PFSK-1 (cell line): Measurements from ENCODE around the gene GLIS1.

Experiments
- FOXP2 ChIP-seq: optimal IDR thresholded peaks from 2 replicates; pipeline ENCODE3; 2011; ENCODE audit warnings: borderline replicate concordance, control low read depth, inconsistent platforms; ENCODE audit not compliant: insufficient read depth; ENCODE audit errors: extremely low read length, extremely low read depth
- POLR2AphosphoS5 ChIP-seq: IDR thresholded peaks from 2 replicates; pipeline ENCODE4 v1.6.1; 2012; ENCODE audit warnings: low read depth, mild to moderate bottlenecking, control low read depth, low read length, moderate library complexity
- REST ChIP-seq, 2 experiments: IDR thresholded peaks; 2 replicates each; pipeline versions ENCODE4 v1.6.1 to v1.8.0; 2011 to 2012; ENCODE audit warnings: low read depth in 2 of 2, low read length in 2 of 2, control low read depth in 1 of 2, inconsistent platforms in 1 of 2, mild to moderate bottlenecking in 1 of 2, moderate library complexity in 1 of 2; ENCODE audit not compliant: insufficient read depth in 1 of 2
- SIN3A ChIP-seq: IDR thresholded peaks from 2 replicates; pipeline ENCODE4 v1.6.1; 2012; ENCODE audit warnings: mild to moderate bottlenecking, low read length, moderate library complexity, borderline replicate concordance; ENCODE audit not compliant: insufficient read depth
- TAF1 ChIP-seq: IDR thresholded peaks from 2 replicates; pipeline ENCODE4 v1.6.1; 2012; ENCODE audit warnings: low read length, control low read depth, borderline replicate concordance; ENCODE audit not compliant: insufficient read depth

The GLIS1 gene

GRCh38 chr1:53506355-53507050 lies 232.5 kb downstream of the GLIS1 start:
- no peak for TF ChIP-seq POLR2AphosphoS5

GRCh38 chr1:53505891-53506290 lies 233.1 kb downstream of the GLIS1 start:
- TF ChIP-seq SIN3A (no peak), TAF1 (no peak), FOXP2 (no peak), REST (IDR thresholded peaks at IDR 0.05; ENCODE audit: insufficient read depth in 1 of 2, low read depth in 2 of 2, low read length in 2 of 2) (no peak), POLR2AphosphoS5 (no peak)

- no peak for TF ChIP-seq SIN3A
- no peak for TF ChIP-seq TAF1
- TF ChIP-seq REST (IDR thresholded peaks at IDR 0.05; ENCODE audit: insufficient read depth in 1 of 2, low read depth in 2 of 2, low read length in 2 of 2): no peak
- TF ChIP-seq POLR2AphosphoS5: no peak
- no peak for TF ChIP-seq FOXP2
Measured at GRCh38 chr1:53505401-53505800, 233.6 kb downstream of the GLIS1 start.

- TF ChIP-seq POLR2AphosphoS5 (no peak), SIN3A (no peak), TAF1 (no peak), REST (IDR thresholded peaks at IDR 0.05; ENCODE audit: insufficient read depth in 1 of 2, low read depth in 2 of 2, low read length in 2 of 2) (no peak), FOXP2 (no peak)
Measured at GRCh38 chr1:53504901-53505300, 234.1 kb downstream of the GLIS1 start.

- no peak for TF ChIP-seq REST (IDR thresholded peaks at IDR 0.05; ENCODE audit: insufficient read depth in 1 of 2, low read depth in 2 of 2, low read length in 2 of 2)
- no peak for TF ChIP-seq FOXP2
- no peak for TF ChIP-seq TAF1
- no peak for TF ChIP-seq SIN3A
- TF ChIP-seq POLR2AphosphoS5: no peak
Measured at GRCh38 chr1:53503433-53504217, 235.3 kb downstream of the GLIS1 start.
